Liver (tissue), 3 donors: ENCODE results near the gene PRKCH.

Experiments used
- CTCF ChIP-seq: fragments of 150-350 bp; IDR thresholded peaks from 2 replicates; pipeline ENCODE4 v1.5.1; 2017; ENCODE audit warnings: improper control_type of control experiment, low read depth, low read length; ENCODE audit not compliant: missing input control
- GABPA ChIP-seq, 2 donors: IDR thresholded peaks in 1 of 2; conservative IDR thresholded peaks in 1 of 2; 2 replicates each; pipeline ENCODE4 v1.6.1; 2016; ENCODE audit warnings: antibody characterized with exemption in 2 of 2, mild to moderate bottlenecking in 1 of 2, moderate library complexity in 1 of 2
- MAX ChIP-seq: IDR thresholded peaks from 2 replicates; pipeline ENCODE4 v1.6.1; 2016; ENCODE audit warnings: antibody characterized with exemption
- donor health status: healthy.
- donor health status: healthy.

GRCh38 chr14:61315313-61315712, 6.1 kb upstream of the PRKCH start:
- TF ChIP-seq CTCF (no peak), MAX (no peak), GABPA (IDR thresholded peaks at IDR 0.05 in 1 of 2, conservative IDR thresholded peaks at IDR 0.05 in 1 of 2) (no peak)
